Activated naive CD4-positive, alpha-beta T cell treated with anti-CD3 and anti-CD28 coated beads, Interleukin-2, amount 50 U/mL, for 72 hours (primary cell): ENCODE data around the gene PAX7. TPM values are rescaled to one million over a fixed set of nuclear protein-coding genes. Genes with fewer than 3 reads are reported as not detected.
A peak's percentile ranks its signal among the peaks of the same experiment; 100 is the strongest.

Experiments
- ATAC-seq, 2 donors: fragments of 150-1000 bp; cut with Tn5 transposase; 2 replicates each; pipeline ENCODE4 v1.10.0; 2021; ENCODE audit warnings: mild to moderate bottlenecking in 2 of 2, moderate library complexity in 2 of 2
- DNase-seq, 2 donors: peaks; one replicate each; pipeline ENCODE4 v3.0.0; 2021 to 2022; ENCODE audit warnings: low spot score in 2 of 2
- H3K27ac Mint-ChIP-seq, 2 donors: one replicate each; pipeline ENCODE4 v1.8.0; 2022; ENCODE audit warnings: mild to moderate bottlenecking in 2 of 2, mixed read lengths in 2 of 2
- H3K36me3 Mint-ChIP-seq, 2 donors: one replicate each; pipeline ENCODE4 v1.8.0; 2022; ENCODE audit warnings: mixed read lengths in 2 of 2
- H3K9me3 Mint-ChIP-seq, 2 donors: one replicate each; pipeline ENCODE4 v1.8.0; 2022; ENCODE audit warnings: mixed read lengths in 2 of 2
- total RNA-seq, 2 donors: library from RNA; stranded (reverse); gene quantifications; one replicate each; pipeline ENCODE4 v1.2.3, GENCODE V29; 2022

Gene PAX7
- total RNA-seq, 2 donors from 2014 or later = not detected

DNA sequence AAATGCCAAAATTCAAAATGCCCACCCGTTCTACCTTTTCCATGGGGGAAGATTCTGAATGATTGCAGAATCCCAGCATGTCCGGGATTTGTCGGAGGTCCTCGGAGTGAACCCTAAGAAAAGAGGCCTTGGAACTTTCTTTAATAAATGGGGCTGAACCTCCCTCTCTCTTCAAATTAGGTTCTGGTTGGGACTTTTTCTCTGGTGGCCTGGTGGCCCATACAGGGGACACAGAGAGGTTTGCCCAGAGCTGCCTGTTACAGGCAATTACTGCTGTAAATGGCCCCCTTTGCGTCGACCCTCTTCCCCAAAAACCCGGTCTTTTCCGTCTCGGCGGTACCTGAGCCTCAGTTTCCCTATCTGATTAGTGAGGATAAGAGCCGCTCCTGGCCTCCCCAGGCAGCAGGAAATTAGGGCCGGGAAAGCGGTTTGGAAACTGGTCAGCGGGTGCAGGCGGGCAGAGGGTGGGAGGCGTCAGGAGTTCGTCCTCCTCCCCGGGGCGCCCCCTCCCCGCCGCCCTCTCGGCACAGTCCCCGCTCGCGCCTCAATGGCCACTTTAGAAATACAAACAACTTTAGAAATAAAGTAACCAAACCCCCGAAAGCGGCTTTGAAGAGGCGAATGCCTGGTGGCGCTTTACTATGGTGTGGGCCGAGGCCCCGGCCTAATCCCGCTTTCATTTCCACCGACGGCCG, 15.6 kb downstream of the PAX7 start:
- Mint-ChIP-seq H3K9me3 (no peaks in the 10 kb centered on the region), H3K36me3 (peaks cover 0 to 14% of the 10 kb centered on the region in 2 donors), H3K27ac (no peak overlapping the region)
- ATAC-seq (no peak), DNase-seq (no peak)

DNA sequence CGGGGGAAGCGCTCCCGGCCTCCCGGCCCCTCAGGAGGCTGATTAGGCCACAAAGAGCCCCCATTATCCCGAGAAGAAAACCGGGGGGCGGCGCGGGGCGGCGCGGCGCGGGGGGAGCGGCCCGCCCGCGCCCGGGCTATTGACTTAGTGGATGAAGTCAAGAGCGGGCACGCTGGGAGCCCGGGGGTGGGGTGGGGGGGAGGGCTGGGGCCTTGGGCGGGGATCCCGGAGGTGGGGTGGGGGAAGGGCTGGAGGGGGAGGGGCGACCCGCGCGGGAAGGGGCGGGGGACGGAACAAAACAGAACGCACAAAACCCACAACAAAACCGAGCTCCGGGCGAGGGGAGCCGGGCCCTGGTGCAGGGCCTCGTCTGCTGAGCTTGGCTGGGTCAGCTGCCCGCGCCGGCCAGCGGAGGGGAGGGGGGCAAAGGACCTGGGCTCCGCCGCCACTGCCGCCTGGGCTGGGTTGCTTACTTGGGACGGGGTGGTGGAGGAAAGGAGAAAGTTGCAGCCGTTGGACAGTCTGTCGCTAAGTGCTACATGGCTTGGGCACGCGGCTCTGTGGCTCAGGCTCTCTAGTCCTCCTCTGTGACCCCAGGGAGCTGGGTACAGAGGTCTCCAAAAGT, 16.3 kb downstream of the PAX7 start:
- Mint-ChIP-seq H3K27ac (no peak overlapping the region), H3K36me3 (peaks cover 0 to 14% of the 10 kb centered on the region in 2 donors), H3K9me3 (no peaks in the 10 kb centered on the region)
- DNase-seq (no peak), ATAC-seq (no peak)

GRCh38 chr1:18647681-18648214, 17.1 kb downstream of the PAX7 start:
- Mint-ChIP-seq H3K9me3 (no peaks in the 10 kb centered on the region), H3K36me3 (peaks cover 0 to 14% of the 10 kb centered on the region in 2 donors), H3K27ac (no peak overlapping the region)
- DNase-seq (no peak), ATAC-seq (no peak)

GRCh38 chr1:18649693-18650370, 19.2 kb downstream of the PAX7 start:
- DNase-seq (no peak), ATAC-seq (no peak)
- Mint-ChIP-seq H3K36me3 (peaks cover 0 to 8% of the 10 kb centered on the region in 2 donors), H3K27ac (no peak overlapping the region), H3K9me3 (no peaks in the 10 kb centered on the region)

GRCh38 chr1:18651713-18652112, 21.1 kb downstream of the PAX7 start:
- H3K9me3 Mint-ChIP-seq = no peaks in the 10 kb centered on the region
- DNase-seq (no peak), ATAC-seq (no peak)
- H3K36me3 Mint-ChIP-seq = no peaks in the 10 kb centered on the region
- H3K27ac Mint-ChIP-seq = no peak overlapping the region

DNA sequence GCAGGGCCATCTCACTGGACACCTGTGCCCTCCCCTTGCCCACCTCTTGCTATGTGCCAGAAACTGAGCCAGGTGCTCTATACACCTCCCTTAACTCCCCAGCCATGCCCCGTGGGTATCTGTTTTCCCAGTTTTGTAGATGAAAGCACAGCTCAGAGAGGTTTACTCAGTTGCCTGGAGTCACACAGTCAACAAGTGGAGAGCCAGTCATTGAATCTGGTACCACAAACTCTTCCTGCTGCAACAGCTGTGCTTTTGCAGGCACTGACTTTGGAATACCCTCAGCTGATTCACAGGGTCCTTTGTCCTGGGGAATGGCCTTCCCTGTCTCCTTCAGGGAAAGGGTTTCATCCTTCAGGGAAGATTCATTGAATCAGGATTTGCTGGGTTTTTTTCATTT, 22.1 kb downstream of the PAX7 start:
- DNase-seq (no peak), ATAC-seq (no peak)
- no peaks in the 10 kb centered on the region for H3K36me3 Mint-ChIP-seq
- H3K9me3 Mint-ChIP-seq = no peaks in the 10 kb centered on the region
- H3K27ac Mint-ChIP-seq = no peak overlapping the region

- Mint-ChIP-seq H3K27ac (no peak overlapping the region), H3K9me3 (no peaks in the 10 kb centered on the region), H3K36me3 (no peaks in the 10 kb centered on the region)
- ATAC-seq (peak; percentile 16 to 31), DNase-seq (no peak)
These were observed 22.7 kb downstream of the PAX7 start for GRCh38 chr1:18653367-18653766.

- no peak for DNase-seq
- H3K36me3 Mint-ChIP-seq = no peaks in the 10 kb centered on the region
- no peak overlapping the region for H3K27ac Mint-ChIP-seq
- H3K9me3 Mint-ChIP-seq = no peaks in the 10 kb centered on the region
- ATAC-seq = no peak
These were observed 23.3 kb downstream of the PAX7 start for GRCh38 chr1:18653916-18654315.

- H3K9me3 Mint-ChIP-seq = no peaks in the 10 kb centered on the region
- ATAC-seq (no peak), DNase-seq (no peak)
- no peaks in the 10 kb centered on the region for H3K36me3 Mint-ChIP-seq
- no peak overlapping the region for H3K27ac Mint-ChIP-seq
These were observed 24.0 kb downstream of the PAX7 start for GRCh38 chr1:18654599-18654998.

GRCh38 chr1:18657506-18658201, 27.0 kb downstream of the PAX7 start:
- Mint-ChIP-seq H3K27ac (peak overlapping the region in 1 of 2 donors; percentile 37), H3K36me3 (no peaks in the 10 kb centered on the region), H3K9me3 (no peaks in the 10 kb centered on the region)
- no peak for DNase-seq
- no peak for ATAC-seq

DNA sequence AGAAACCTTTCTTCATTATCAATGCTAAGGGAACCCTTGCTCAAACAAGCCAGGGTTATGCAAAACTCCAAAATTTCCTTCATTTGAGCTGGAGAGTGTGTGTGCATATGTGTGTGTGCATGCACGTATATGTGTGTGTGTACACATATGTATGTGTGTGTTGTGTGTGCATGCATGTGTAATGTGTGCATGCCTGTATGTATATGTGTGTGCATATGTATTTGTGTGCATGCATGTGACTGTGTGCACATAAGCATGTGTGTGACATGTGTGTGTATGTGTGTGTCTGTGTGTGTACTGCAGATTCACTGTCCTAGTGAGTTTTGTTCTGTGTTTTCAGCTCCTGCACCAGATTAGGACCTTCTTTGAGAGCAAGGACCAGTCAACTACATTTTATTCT, 28.2 kb downstream of the PAX7 start:
- ATAC-seq (no peak), DNase-seq (no peak)
- Mint-ChIP-seq H3K27ac (no peak overlapping the region), H3K9me3 (no peaks in the 10 kb centered on the region), H3K36me3 (no peaks in the 10 kb centered on the region)

GRCh38 chr1:18661404-18662285, 31.0 kb downstream of the PAX7 start:
- no peak for ATAC-seq

GRCh38 chr1:18662286-18662639, 31.6 kb downstream of the PAX7 start:
- Mint-ChIP-seq H3K9me3 (no peaks in the 10 kb centered on the region), H3K36me3 (no peaks in the 10 kb centered on the region), H3K27ac (no peak overlapping the region)
- DNase-seq = no peak
- ATAC-seq = no peak

More at GRCh38 chr1:18661404-18662285, 31.0 kb downstream of the PAX7 start:
- H3K9me3 Mint-ChIP-seq = no peaks in the 10 kb centered on the region
- no peak for DNase-seq
- H3K36me3 Mint-ChIP-seq = no peaks in the 10 kb centered on the region
- H3K27ac Mint-ChIP-seq = no peak overlapping the region

- H3K27ac Mint-ChIP-seq = peak overlapping the region in 1 of 2 donors; percentile 4
- H3K36me3 Mint-ChIP-seq = no peaks in the 10 kb centered on the region
- ATAC-seq = no peak
- no peak for DNase-seq
- H3K9me3 Mint-ChIP-seq = no peaks in the 10 kb centered on the region
These were observed 35.8 kb downstream of the PAX7 start for GRCh38 chr1:18666317-18666920.

- DNase-seq (no peak), ATAC-seq (no peak)
- Mint-ChIP-seq H3K27ac (peak overlapping the region; percentile 4 to 93), H3K9me3 (no peaks in the 10 kb centered on the region), H3K36me3 (no peaks in the 10 kb centered on the region)
These were observed 36.7 kb downstream of the PAX7 start for GRCh38 chr1:18667333-18667732.

- Mint-ChIP-seq H3K36me3 (no peaks in the 10 kb centered on the region), H3K9me3 (no peaks in the 10 kb centered on the region), H3K27ac (no peak overlapping the region)
- ATAC-seq = no peak
- no peak for DNase-seq
These were observed 37.4 kb downstream of the PAX7 start for GRCh38 chr1:18668046-18668445.
